Measurements from ENCODE around the gene SMKR1. TPM values are rescaled to one million over a fixed set of nuclear protein-coding genes. Genes with fewer than 3 reads are reported as not detected.

The SMKR1 gene
- total RNA-seq, 1 experiment from 2014 or later, result 0.87 TPM

GRCh38 chr7:129522971-129523340 is 20.6 kb downstream of the SMKR1 start:
- Histone ChIP-seq H3T11ph (ENCODE audit: low read length) (no peak overlapping the region), H3K18ac (ENCODE audit: insufficient read length, low read depth, low read length) (no peak overlapping the region), H2AK5ac (ENCODE audit: insufficient read length, low read length) (no peak overlapping the region), H2BK120ac (ENCODE audit: low read depth, low read length, poor library complexity, severe bottlenecking) (no peak overlapping the region), H2BK20ac (ENCODE audit: low read depth, low read length, poor library complexity, severe bottlenecking) (no peak overlapping the region), H3K27ac (ENCODE audit: insufficient read length, low read depth, low read length) (no peak overlapping the region), H2BK5ac (ENCODE audit: insufficient read length, low read length) (no peak overlapping the region), H2AFZ (ENCODE audit: low read length) (no peak overlapping the region), H4K5ac (ENCODE audit: insufficient read length, low read depth, low read length) (no peak overlapping the region), H3K4me2 (ENCODE audit: insufficient read depth, insufficient read length, low read length) (no peak overlapping the region), H3K23me2 (ENCODE audit: insufficient read length, low read depth, low read length, poor library complexity, severe bottlenecking) (no peaks in the 10 kb centered on the region), H3K9ac (ENCODE audit: extremely low read depth, insufficient read length, low read length) (no peak overlapping the region), H3K23ac (ENCODE audit: insufficient read length, low read depth, low read length) (no peak overlapping the region), H3K4me1 (ENCODE audit: insufficient read depth, low read length) (peaks cover 3% of the 10 kb centered on the region; the same call in 1 of the 2 replicates), H3K9me3 (ENCODE audit: control insufficient read depth, low read depth, low read length) (no peaks in the 10 kb centered on the region), H4K91ac (ENCODE audit: insufficient read length, low read depth, low read length) (no peak overlapping the region), H3K79me1 (ENCODE audit: insufficient read depth, low read depth, low read length, poor library complexity, severe bottlenecking) (no peaks in the 10 kb centered on the region), H2BK15ac (ENCODE audit: low read depth, low read length) (no peak overlapping the region), H3K79me2 (ENCODE audit: insufficient read depth, low read length) (no peaks in the 10 kb centered on the region), H4K8ac (replicated peaks; ENCODE audit: insufficient read length, low read depth, low read length) (no peak overlapping the region), H2BK12ac (ENCODE audit: insufficient read length, low read depth, low read length) (no peak overlapping the region), H3K4ac (ENCODE audit: low read depth, low read length) (no peak overlapping the region), H3K56ac (ENCODE audit: insufficient read length, low read depth, low read length) (no peak overlapping the region), H3K27me3 (ENCODE audit: insufficient read depth, low read length) (no peaks in the 10 kb centered on the region), H3K14ac (ENCODE audit: insufficient read depth, low read length) (no peak overlapping the region), H4K20me1 (ENCODE audit: control insufficient read depth, insufficient read depth, insufficient read length) (no peaks in the 10 kb centered on the region)
- H3K36me3 Mint-ChIP-seq (ENCODE audit: insufficient read depth in 1 of 3, low read depth in 3 of 3), result no peaks in the 10 kb centered on the region; a peak in 1 of 7 replicates
- peaks cover 23% of the 10 kb centered on the region for H3K27me3 Mint-ChIP-seq (ENCODE audit: low read depth)
- H3K27ac Mint-ChIP-seq, result no peak overlapping the region
- H3K9me3 Mint-ChIP-seq, result no peaks in the 10 kb centered on the region; a peak in 1 of 5 replicates
- peak overlapping the region in 1 of 2 experiments; percentile 15; a peak in 1 of 5 replicates for H3K4me3 Mint-ChIP-seq
- TF ChIP-seq CTCF (conservative IDR thresholded peaks at IDR 0.05), result no peak
- no peak for DNase-seq
- H3K4me1 Mint-ChIP-seq, result peaks cover 28 to 38% of the 10 kb centered on the region in 2 experiments
- no CpG with 5 or more reads among the region's 5 CpGs for WGBS (ENCODE audit: extremely low coverage, insufficient read length, low lambda C conversion rate)
